ENCODE measurements around the gene MYBPH.

DNA sequence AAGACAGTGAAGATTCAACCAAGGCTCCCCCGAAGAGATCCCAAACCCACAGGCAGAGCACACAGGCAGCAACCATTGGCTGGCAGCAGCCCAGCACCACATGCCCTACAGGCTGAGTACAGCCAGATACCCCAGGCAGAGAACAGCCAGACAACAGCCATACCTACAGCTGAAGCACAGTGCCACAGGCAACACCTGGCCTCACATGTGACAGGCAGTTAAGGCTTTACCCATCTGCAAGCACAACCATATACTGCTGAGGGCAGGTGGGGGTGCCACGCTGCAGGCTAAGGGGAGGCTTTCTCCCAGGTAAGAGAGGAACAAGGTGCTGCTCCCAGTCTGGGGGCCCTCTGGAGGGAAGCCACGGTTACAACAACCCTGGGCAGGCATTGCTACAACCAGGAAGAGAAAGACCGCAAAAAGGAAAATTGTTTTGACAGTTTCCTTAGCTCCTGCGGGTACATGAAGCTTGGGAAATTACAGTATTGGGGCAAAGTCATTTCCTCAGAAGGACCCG, 41.6 kb upstream of the MYBPH start:
- TF ChIP-seq POLR2A (IDR thresholded peaks at IDR 0.05; ENCODE audit: low read depth, low read length) (no peak), POLR2AphosphoS5 (IDR thresholded peaks at IDR 0.05; ENCODE audit: low read depth, low read length) (no peak), TAF1 (IDR thresholded peaks at IDR 0.05; ENCODE audit: low read depth, low read length) (no peak)

Data from GM12891 (cell line).